HL-60/S4 treated with phorbol 12-myristate 13-acetate at 8.2 ng/mL for 4 days and 3 days (cell line): ENCODE data around the gene ROM1.
"Not testable (repeated sequence)": the region's sequence is repeated elsewhere in the genome, so short reads cannot be mapped to it uniquely, and the experiment has no call there.

Experiments
- in situ Hi-C: fragments of 300-500 bp; cut with MboI; formaldehyde crosslinking; loops from 2 replicates; pipeline ENCODE4 v1.15.0; 2022; ENCODE audit warnings: low sequenced_read_pairs

ROM1 gene

GRCh38 chr11:62612366-62613290 lies at the start of gene ROM1, which contains the start of gene EML3:
Gene ROM1 (plus strand): TSS chr11:62613257. CDS start chr11:62613282, 25 bp downstream.
Gene EML3 (minus strand): TSS chr11:62612775. CDS start chr11:62612457, 318 bp downstream.
- in situ Hi-C loops, result no loop called here

GRCh38 chr11:62565100-62565802 lies 47.8 kb upstream of the ROM1 start:
- in situ Hi-C loops, result loop anchor here (10.0 kb wide), 2 partner anchors 140 to 170 kb away; no protein-coding TSS in a partner anchor

GRCh38 chr11:62566247-62566646 lies 46.8 kb upstream of the ROM1 start:
- in situ Hi-C loops, result loop anchor here (10.0 kb wide), 2 partner anchors 141 to 171 kb away; no protein-coding TSS in a partner anchor

GRCh38 chr11:62567018-62567633 lies 45.9 kb upstream of the ROM1 start:
- in situ Hi-C loops, result loop anchor here (10.0 kb wide), 2 partner anchors 142 to 172 kb away; no protein-coding TSS in a partner anchor

- in situ Hi-C loops, result loop anchor here (10.0 kb wide), 2 partner anchors 145 to 175 kb away; no protein-coding TSS in a partner anchor
These were observed 43.4 kb upstream of the ROM1 start for GRCh38 chr11:62569611-62570010.

GRCh38 chr11:62570903-62571302 lies 42.2 kb upstream of the ROM1 start:
- in situ Hi-C loops, result not testable (repeated sequence)

- in situ Hi-C loops, result not testable (repeated sequence)
These were observed 41.6 kb upstream of the ROM1 start for GRCh38 chr11:62571493-62571892.

GRCh38 chr11:62572431-62572830 lies 40.6 kb upstream of the ROM1 start:
- in situ Hi-C loops, result no loop called here

GRCh38 chr11:62573006-62573591 lies 40.0 kb upstream of the ROM1 start:
- in situ Hi-C loops, result no loop called here

- in situ Hi-C loops, result no loop called here
These were observed 39.3 kb upstream of the ROM1 start, which contains the start of gene EEF1G for GRCh38 chr11:62573592-62574362. Gene EEF1G (minus strand): TSS chr11:62573891. CDS start chr11:62573842, 49 bp downstream.

- in situ Hi-C loops, result no loop called here
These were observed 38.5 kb upstream of the ROM1 start for GRCh38 chr11:62574363-62575071.

- in situ Hi-C loops, result no loop called here
These were observed 37.9 kb upstream of the ROM1 start for GRCh38 chr11:62575156-62575555.

- in situ Hi-C loops, result no loop called here
These were observed 37.2 kb upstream of the ROM1 start for GRCh38 chr11:62575837-62576236.

- in situ Hi-C loops, result no loop called here
These were observed 35.9 kb upstream of the ROM1 start for GRCh38 chr11:62577046-62577714.

GRCh38 chr11:62578541-62578940 lies 34.5 kb upstream of the ROM1 start:
- in situ Hi-C loops, result no loop called here

GRCh38 chr11:62579252-62579651 lies 33.8 kb upstream of the ROM1 start:
- in situ Hi-C loops, result no loop called here

GRCh38 chr11:62580959-62581715 lies 31.9 kb upstream of the ROM1 start:
- in situ Hi-C loops, result no loop called here

GRCh38 chr11:62581735-62582134 lies 31.3 kb upstream of the ROM1 start:
- in situ Hi-C loops, result not testable (repeated sequence)
